HG03520 (cell line): Measurements from ENCODE around the gene KCNQ1.

ENCODE experiments used
- ATAC-seq: cut with Tn5 transposase; IDR thresholded peaks from one replicate; pipeline ENCODE4 v1.9.1; 2021; ENCODE audit warnings: mild to moderate bottlenecking, moderate library complexity; ENCODE audit not compliant: unreplicated experiment

Gene KCNQ1

GRCh38 chr11:2444821-2445745, at the start of gene KCNQ1:
TSS of gene KCNQ1 (plus strand) at chr11:2445008. CDS start at chr11:2445099, 91 bp downstream.
- ATAC-seq = no peak

- no peak for ATAC-seq
Measured at GRCh38 chr11:2395211-2395730, 49.5 kb upstream of the KCNQ1 start.

- ATAC-seq = no peak
Measured at GRCh38 chr11:2395856-2396255, 49.0 kb upstream of the KCNQ1 start.

GRCh38 chr11:2396471-2396870, 48.3 kb upstream of the KCNQ1 start:
- no peak for ATAC-seq

GRCh38 chr11:2397005-2397404, 47.8 kb upstream of the KCNQ1 start:
- no peak for ATAC-seq

GRCh38 chr11:2398664-2399355, 46.0 kb upstream of the KCNQ1 start:
- no peak for ATAC-seq

- peak; percentile 1 for ATAC-seq
Measured at GRCh38 chr11:2399488-2400068, 45.2 kb upstream of the KCNQ1 start.

GRCh38 chr11:2400069-2400761, 44.6 kb upstream of the KCNQ1 start, which contains the start of gene TSSC4:
TSS of gene TSSC4 (plus strand) at chr11:2400750. CDS start at chr11:2402634, 1,884 bp downstream.
- peak; percentile 79 for ATAC-seq

- ATAC-seq = peak; percentile 1
Measured at GRCh38 chr11:2400762-2401435, 43.9 kb upstream of the KCNQ1 start.

GRCh38 chr11:2401436-2401984, 43.3 kb upstream of the KCNQ1 start:
- ATAC-seq = no peak

- no peak for ATAC-seq
Measured at GRCh38 chr11:2402106-2402505, 42.7 kb upstream of the KCNQ1 start.

GRCh38 chr11:2402890-2403645, 41.7 kb upstream of the KCNQ1 start:
- ATAC-seq = no peak

- no peak for ATAC-seq
Measured at GRCh38 chr11:2404735-2405196, 40.0 kb upstream of the KCNQ1 start.

- ATAC-seq = no peak
Measured at GRCh38 chr11:2406451-2406850, 38.4 kb upstream of the KCNQ1 start.

- no peak for ATAC-seq
Measured at GRCh38 chr11:2406878-2407410, 37.9 kb upstream of the KCNQ1 start.

GRCh38 chr11:2408671-2409070, 36.1 kb upstream of the KCNQ1 start:
- no peak for ATAC-seq

GRCh38 chr11:2409126-2409525, 35.7 kb upstream of the KCNQ1 start:
- ATAC-seq = no peak

- no peak for ATAC-seq
Measured at GRCh38 chr11:2409611-2410468, 35.0 kb upstream of the KCNQ1 start.
